GM06990 (cell line): Measurements from ENCODE around the gene FUNDC2.

ENCODE experiments used
- DNase-seq: peaks from one replicate; pipeline ENCODE4 v3.0.0-alpha.2; 2011; ENCODE audit not compliant: insufficient read length; ENCODE audit errors: extremely low read depth
- H3K27me3 ChIP-seq: replicated peaks from 2 replicates; pipeline ENCODE4 v1.6.0; 2011; ENCODE audit warnings: low read length; ENCODE audit not compliant: control insufficient read depth, insufficient read depth
- H3K36me3 ChIP-seq: 2 replicates; pipeline ENCODE4 v1.5.1; 2011; ENCODE audit warnings: low read length; ENCODE audit not compliant: control insufficient read depth, insufficient read depth
- H3K4me3 ChIP-seq: replicated peaks from 2 replicates; pipeline ENCODE4 v1.5.1; 2011; ENCODE audit warnings: low read depth, mild to moderate bottlenecking, control low read depth, low read length
- CTCF ChIP-seq: IDR thresholded peaks from 2 replicates; pipeline ENCODE4 v1.5.1; 2011; ENCODE audit warnings: low read length, control low read depth, mild to moderate bottlenecking, inconsistent platforms; ENCODE audit not compliant: insufficient read depth, poor library complexity, severe bottlenecking

The FUNDC2 gene

DNA sequence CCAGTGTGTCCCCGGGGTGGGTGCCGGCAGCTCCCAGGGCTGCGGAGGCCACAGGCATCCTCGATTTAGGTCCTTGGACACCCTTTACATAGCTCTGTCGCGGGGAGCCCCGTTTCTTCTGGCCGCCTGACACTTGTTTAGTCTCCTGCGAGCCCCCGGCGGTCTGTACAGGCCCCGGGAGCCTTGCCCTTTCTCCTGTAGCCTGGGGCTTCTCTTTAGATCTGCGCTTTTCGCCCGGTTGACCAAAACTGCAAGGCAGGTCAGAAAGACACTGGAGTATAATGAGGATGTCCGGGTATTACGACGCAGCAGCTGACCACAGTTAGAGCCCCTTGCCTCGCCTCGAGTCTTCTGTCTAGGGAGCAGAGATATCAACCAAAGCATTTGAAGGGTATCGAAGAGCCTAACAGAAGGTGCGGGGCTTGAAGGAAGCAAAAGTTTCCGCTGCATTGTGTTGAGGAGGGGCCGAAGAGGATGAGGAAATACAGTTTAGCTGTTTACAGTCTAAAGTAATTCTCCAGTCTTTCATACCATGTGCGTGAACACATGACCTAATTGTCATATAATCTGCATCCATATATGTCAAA, 45.1 kb downstream of the FUNDC2 start:
- Histone ChIP-seq H3K4me3 (peak overlapping the region; percentile 78), H3K27me3 (no peaks in the 10 kb centered on the region), H3K36me3 (no peaks in the 10 kb centered on the region)
- no peak for TF ChIP-seq CTCF
- DNase-seq = no peak

DNA sequence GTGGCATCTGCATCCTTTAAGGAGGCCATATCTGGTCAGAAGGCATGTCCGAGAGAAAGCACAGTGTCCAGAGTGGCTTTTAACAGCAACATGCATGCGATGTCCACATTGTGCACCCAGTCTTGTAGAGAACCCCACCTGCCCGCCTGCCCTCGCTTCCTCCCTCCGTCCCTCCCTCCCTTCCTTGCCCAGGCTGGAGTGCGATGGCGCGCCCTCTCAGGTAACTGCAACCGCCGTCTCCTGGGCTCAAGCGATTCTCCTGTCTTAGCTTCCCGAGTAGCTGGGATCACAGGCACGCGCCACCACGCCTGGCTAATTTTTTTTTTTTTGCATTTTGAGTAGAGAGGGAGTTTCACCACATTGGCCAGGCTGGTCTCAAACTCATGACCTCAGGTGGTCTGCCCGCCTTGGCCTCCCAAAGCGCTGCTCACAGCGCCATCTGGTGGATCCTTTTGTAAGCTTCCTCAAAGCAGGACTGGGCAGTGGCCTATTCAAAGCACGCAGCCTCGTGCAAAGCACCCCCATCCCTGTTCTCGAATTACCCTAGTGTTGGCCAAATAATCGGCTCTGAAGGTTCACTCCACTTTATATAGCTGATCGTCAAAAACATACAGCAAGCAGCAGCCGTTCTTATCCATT, 59.7 kb downstream of the FUNDC2 start:
- Histone ChIP-seq H3K36me3 (peaks cover 5% of the 10 kb centered on the region), H3K4me3 (no peak overlapping the region), H3K27me3 (no peaks in the 10 kb centered on the region)
- peak; percentile 46 for TF ChIP-seq CTCF
- no peak for DNase-seq

- TF ChIP-seq CTCF = no peak
- no peaks in the 10 kb centered on the region for H3K27me3 ChIP-seq
- H3K4me3 ChIP-seq = no peak overlapping the region
- no peak for DNase-seq
- H3K36me3 ChIP-seq = peaks cover 5% of the 10 kb centered on the region
These were observed 60.5 kb downstream of the FUNDC2 start for GRCh38 chrX:155086961-155087735.

- peak; percentile 63 for TF ChIP-seq CTCF
- Histone ChIP-seq H3K36me3 (no peaks in the 10 kb centered on the region; the same call in 1 of the 2 replicates), H3K27me3 (no peaks in the 10 kb centered on the region), H3K4me3 (no peak overlapping the region)
- no peak for DNase-seq
These were observed 67.9 kb downstream of the FUNDC2 start for GRCh38 chrX:155094468-155095061.

GRCh38 chrX:155105919-155106318, 79.3 kb downstream of the FUNDC2 start:
- Histone ChIP-seq H3K4me3 (no peak overlapping the region), H3K36me3 (no peaks in the 10 kb centered on the region), H3K27me3 (no peaks in the 10 kb centered on the region)
- no peak for TF ChIP-seq CTCF
- no peak for DNase-seq
